GM06990 (cell line): ENCODE measurements around the gene QSOX1.

ENCODE experiments used
- DNase-seq: peaks from one replicate; pipeline ENCODE4 v3.0.0-alpha.2; 2011; ENCODE audit not compliant: insufficient read length; ENCODE audit errors: extremely low read depth
- H3K27me3 ChIP-seq: replicated peaks from 2 replicates; pipeline ENCODE4 v1.6.0; 2011; ENCODE audit warnings: low read length; ENCODE audit not compliant: control insufficient read depth, insufficient read depth
- H3K36me3 ChIP-seq: 2 replicates; pipeline ENCODE4 v1.5.1; 2011; ENCODE audit warnings: low read length; ENCODE audit not compliant: control insufficient read depth, insufficient read depth
- H3K4me3 ChIP-seq: replicated peaks from 2 replicates; pipeline ENCODE4 v1.5.1; 2011; ENCODE audit warnings: low read depth, mild to moderate bottlenecking, control low read depth, low read length
- CTCF ChIP-seq: IDR thresholded peaks from 2 replicates; pipeline ENCODE4 v1.5.1; 2011; ENCODE audit warnings: low read length, control low read depth, mild to moderate bottlenecking, inconsistent platforms; ENCODE audit not compliant: insufficient read depth, poor library complexity, severe bottlenecking

Gene QSOX1

GRCh38 chr1:180194546-180195207 is 40.0 kb downstream of the QSOX1 start:
- no peak for TF ChIP-seq CTCF

GRCh38 chr1:180195401-180195800 is 40.7 kb downstream of the QSOX1 start:
- H3K4me3 ChIP-seq: no peak overlapping the region
- no peak for TF ChIP-seq CTCF
- DNase-seq: no peak
- no peaks in the 10 kb centered on the region for H3K27me3 ChIP-seq
- no peaks in the 10 kb centered on the region; the same call in none of the 2 replicates for H3K36me3 ChIP-seq

More at GRCh38 chr1:180194546-180195207, 40.0 kb downstream of the QSOX1 start:
- H3K4me3 ChIP-seq: no peak overlapping the region
- no peak for DNase-seq
- no peaks in the 10 kb centered on the region for H3K27me3 ChIP-seq
- no peaks in the 10 kb centered on the region; the same call in none of the 2 replicates for H3K36me3 ChIP-seq

DNA sequence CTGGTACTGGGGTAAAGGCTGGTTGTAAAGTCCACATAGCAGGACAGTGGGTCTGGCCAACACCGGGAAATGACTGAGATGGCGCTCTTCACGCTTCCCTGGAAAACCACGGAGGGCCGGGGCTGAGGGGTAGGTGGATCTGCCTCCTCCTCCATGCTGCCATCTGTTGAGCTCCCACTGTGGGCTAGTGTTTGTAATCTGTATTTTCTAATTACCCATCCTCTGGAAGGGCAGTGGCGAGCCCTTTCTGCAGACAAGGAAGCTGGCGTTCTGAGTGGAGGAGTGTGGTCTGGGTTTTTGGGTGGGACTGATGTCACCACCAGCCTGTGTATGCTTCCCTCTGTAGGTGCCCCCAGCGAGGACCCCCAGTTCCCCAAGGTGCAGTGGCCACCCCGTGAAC is 41.2 kb downstream of the QSOX1 start:
- no peak overlapping the region for H3K4me3 ChIP-seq
- no peak for DNase-seq
- TF ChIP-seq CTCF: no peak
- H3K36me3 ChIP-seq: no peaks in the 10 kb centered on the region; the same call in none of the 2 replicates
- H3K27me3 ChIP-seq: no peaks in the 10 kb centered on the region

DNA sequence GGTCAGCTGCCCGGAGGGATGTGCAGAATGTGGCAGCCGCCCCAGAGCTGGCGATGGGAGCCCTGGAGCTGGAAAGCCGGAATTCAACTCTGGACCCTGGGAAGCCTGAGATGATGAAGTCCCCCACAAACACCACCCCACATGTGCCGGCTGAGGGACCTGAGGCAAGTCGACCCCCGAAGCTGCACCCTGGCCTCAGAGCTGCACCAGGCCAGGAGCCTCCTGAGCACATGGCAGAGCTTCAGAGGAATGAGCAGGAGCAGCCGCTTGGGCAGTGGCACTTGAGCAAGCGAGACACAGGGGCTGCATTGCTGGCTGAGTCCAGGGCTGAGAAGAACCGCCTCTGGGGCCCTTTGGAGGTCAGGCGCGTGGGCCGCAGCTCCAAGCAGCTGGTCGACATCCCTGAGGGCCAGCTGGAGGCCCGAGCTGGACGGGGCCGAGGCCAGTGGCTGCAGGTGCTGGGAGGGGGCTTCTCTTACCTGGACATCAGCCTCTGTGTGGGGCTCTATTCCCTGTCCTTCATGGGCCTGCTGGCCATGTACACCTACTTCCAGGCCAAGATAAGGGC is 41.9 kb downstream of the QSOX1 start:
- TF ChIP-seq CTCF: no peak
- Histone ChIP-seq H3K36me3 (no peaks in the 10 kb centered on the region; the same call in none of the 2 replicates), H3K4me3 (no peak overlapping the region), H3K27me3 (no peaks in the 10 kb centered on the region)
- no peak for DNase-seq

DNA sequence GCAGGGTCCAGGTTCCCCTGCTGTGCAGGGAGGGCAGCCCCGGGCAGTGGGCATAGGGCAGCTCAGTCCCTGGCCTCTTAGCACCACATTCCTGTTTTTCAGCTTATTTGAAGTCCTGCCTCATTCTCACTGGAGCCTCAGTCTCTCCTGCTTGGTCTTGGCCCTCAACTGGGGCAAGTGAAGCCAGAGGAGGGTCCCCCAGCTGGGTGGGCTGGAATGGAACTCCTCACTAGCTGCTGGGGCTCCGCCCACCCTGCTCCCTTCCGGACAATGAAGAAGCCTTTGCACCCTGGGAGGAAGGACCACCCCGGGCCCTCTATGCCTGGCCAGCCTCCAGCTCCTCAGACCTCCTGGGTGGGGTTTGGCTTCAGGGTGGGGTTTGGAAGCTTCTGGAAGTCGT is 42.6 kb downstream of the QSOX1 start:
- no peak for TF ChIP-seq CTCF
- H3K4me3 ChIP-seq: no peak overlapping the region
- no peak for DNase-seq
- no peaks in the 10 kb centered on the region; the same call in none of the 2 replicates for H3K36me3 ChIP-seq
- no peaks in the 10 kb centered on the region for H3K27me3 ChIP-seq

DNA sequence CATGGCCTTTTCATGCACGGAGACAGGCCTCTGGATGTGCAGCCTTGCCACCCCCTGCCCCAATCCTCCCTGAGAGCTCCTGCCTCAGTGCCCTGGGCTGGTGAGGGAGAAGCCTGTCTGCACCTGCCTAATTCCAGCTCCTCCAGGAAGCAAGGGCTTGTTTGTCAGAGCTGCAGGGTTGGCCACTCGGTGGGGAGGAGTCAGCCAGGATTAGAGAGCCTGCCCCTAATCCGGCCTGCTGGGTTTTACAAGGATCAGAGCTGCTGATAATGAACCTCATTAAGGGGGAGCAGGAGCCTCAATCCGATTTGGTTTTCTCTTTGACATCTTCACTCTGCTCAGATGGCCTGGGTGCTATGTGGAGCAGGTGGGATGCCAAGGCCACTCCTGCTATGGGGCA is 43.5 kb downstream of the QSOX1 start:
- no peaks in the 10 kb centered on the region; the same call in none of the 2 replicates for H3K36me3 ChIP-seq
- no peaks in the 10 kb centered on the region for H3K27me3 ChIP-seq
- TF ChIP-seq CTCF: no peak
- no peak for DNase-seq
- no peak overlapping the region for H3K4me3 ChIP-seq
